Activated CD4-positive, alpha-beta T cell treated with anti-CD3 and anti-CD28 coated beads, Interleukin-2, Interleukin-4, amounts not matched to agents 100 ng/mL and 50 ng/mL, durations not matched to agents 16 hours and 8 hours (primary cell): Measurements from ENCODE around the gene TGFBR2.
"Not testable (repeated sequence)": the region's sequence is repeated elsewhere in the genome, so short reads cannot be mapped to it uniquely, and the experiment has no call there.

ENCODE experiments used
- DNase-seq: peaks from one replicate; pipeline ENCODE4 v3.0.0-alpha.2; 2020; ENCODE audit warnings: low spot score

Gene TGFBR2

DNA sequence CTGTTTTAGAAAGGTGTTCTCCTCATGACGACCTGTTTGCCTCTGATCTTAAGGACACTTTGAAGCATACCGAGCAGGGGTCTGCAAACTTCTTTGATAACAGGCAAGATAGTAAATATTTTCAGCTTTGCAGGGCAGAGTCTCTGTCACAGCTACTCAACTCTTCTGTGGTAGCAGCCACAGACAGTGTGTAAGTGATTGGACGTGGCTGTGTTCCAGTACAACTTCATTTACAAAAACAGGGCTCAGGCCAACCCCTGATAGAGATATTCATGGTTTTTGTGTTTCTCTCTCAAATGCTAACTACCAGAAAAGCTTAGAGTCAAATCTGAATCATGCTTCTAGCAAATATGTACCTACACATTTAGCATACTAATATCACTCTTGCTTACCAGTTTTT is 51.5 kb downstream of the TGFBR2 start:
- DNase-seq = peak; percentile 70

DNA sequence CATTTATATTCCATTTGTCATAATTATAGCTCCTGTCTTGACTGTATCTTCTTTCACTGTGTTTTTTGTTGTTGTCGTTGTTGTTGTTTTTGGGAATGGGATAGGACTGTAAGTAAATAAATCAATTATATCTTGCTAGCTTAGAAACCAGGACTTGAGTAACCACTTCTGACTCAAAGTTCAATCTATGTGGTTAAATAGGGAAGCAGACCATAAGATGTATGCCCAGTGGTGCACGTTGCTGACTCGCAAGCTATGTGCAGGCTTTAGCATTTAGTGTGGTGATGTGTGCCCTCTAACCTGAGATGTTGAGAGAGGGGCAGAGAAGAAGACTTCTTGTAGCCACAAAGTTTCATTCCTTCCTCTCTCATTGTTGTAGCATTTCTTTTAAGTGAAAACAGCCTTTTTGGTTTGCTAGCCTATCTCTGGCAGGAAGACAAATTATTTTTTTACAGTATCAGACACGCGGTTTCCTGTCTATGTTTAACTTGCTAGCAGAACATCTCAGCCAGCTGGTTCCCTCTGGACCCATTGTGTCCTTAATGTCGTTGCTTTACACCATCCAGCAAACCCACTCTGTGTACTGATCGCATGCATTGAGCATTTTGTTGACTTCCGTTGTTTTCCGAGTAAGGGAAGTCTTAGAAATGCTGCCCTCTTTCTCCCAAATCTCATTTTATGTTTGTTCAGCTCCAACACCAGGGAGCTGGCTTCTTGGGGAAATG is 52.1 kb downstream of the TGFBR2 start:
- DNase-seq = peak; percentile 89

DNA sequence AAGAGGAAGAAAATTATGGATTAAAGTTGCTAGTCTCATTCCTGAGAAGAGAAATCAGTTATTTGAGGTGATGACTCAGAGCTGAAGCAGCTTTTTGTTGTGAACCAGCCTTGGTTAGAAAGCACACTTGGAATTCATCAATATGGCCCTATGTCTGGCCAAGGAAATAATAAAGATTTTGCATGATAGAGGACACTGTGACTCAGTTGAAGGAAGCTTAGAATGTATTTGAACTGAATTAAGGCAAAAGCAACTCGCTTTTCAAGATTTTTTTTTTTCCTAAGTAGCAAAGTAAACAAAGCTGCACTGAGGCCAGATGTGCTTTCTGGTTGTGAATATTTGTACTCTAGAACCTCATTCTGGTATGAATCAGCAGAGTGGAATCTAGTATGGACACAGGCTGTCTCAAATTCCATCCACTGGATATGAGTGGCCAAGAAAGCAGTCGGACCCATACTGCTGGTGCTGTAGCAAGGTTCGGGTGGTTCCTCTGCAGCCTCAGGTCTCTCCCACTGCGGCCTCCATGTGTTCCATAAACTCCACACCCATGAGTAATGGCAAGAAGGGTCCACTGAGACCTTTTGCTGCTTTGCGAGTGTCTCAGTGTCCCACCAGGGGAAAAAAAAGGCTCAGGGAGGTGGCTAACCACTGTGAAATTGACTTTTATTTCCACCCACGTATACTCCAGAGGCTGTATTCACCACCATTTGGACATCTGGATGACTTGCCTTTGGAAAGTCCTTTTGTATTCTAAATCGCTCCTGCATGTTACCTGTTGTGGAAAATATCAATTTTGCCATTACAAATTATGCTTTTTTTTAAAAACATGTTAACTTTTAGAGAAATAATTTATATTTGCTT is 53.1 kb downstream of the TGFBR2 start:
- no peak for DNase-seq

DNA sequence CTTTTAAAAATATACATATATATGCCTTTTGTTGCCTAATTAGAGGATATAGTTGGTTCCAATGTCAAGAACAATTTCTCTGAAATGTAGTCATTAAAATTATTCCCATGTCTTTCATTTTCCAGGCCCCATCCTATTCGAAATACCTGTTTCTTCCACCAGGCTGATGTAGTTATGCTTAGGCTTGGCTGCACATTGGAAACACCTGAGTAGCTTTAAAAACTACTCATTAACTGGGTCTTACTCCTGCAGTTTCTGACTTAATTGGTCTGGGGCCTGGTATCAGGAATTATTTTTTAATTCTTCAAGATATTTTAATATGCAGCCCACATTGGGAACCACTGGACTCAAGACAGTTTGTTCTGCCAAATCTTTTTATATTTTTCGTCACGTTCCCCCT is 53.7 kb downstream of the TGFBR2 start:
- no peak for DNase-seq

DNA sequence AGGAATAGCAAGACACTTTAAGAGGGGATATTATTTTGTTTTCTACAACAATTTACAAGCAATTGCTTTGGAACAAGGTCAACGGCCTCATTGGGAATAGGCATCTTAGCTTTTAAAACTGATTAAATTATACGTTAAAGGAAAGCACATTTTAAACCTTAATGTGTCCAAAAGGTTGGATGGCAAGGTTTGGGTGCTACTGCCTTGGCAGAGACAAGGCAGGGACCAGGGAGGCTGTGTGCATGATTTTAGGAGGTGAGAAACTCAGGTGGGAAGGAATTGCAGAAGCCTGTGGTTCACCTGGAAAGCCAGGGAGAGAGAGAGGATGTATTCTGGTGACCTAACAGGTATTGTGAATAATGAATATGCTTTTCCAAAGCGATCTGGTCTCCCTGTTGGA is 54.3 kb downstream of the TGFBR2 start:
- no peak for DNase-seq

DNA sequence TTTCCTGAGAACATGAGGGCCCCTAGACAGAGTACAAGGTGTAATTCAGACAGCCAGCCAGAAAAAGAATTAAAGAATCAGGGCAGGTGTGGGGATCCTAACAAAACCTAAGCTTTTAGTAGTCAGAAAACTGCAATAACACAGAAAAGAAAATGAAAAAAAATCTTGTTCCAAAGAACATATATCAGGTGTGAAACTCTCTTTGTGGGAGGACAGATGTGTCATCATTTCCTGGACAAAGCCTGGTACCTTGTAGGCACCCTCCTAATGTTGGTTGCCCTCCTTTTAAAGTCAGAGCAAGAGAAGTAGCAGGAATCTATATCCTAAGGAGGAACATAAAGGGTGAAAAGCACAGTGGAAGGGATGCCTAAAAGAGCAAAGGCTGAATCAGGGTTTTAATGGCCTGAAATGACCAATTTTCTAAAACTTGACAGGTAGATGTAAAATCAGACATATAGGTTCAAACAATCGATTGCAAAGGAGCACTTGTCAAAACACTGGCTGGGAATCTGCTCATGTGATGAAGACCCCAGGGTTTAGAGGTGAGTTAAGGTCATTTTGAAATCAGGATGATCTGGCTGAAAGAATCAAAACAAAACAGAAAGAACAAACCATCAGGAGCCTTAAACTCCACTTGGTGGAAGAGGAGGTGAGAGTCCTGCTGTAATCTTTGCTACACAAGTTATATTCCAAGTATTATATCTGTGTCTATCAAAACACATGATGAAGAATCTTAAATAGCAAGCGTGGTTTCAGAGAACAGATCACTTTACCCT is 54.9 kb downstream of the TGFBR2 start:
- peak; percentile 65 for DNase-seq

DNA sequence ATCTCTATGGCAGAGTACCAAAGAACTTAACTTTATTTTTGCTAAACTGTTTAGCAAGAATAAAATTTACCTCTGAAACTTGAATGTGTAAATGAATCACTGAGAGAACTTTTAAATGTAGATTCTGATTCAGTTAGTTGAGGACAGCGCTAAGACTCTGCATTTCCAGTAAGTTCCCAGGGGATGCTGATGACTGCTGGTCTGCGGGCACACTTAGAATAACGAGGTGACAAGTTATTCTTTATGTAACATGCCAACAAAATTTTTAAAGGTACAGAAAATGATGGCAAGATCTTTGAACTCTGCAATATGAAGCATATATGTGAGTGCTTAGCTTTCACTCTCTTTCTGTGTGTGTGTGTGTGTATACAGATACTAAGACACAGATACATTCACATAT is 56.4 kb downstream of the TGFBR2 start:
- DNase-seq = no peak

DNA sequence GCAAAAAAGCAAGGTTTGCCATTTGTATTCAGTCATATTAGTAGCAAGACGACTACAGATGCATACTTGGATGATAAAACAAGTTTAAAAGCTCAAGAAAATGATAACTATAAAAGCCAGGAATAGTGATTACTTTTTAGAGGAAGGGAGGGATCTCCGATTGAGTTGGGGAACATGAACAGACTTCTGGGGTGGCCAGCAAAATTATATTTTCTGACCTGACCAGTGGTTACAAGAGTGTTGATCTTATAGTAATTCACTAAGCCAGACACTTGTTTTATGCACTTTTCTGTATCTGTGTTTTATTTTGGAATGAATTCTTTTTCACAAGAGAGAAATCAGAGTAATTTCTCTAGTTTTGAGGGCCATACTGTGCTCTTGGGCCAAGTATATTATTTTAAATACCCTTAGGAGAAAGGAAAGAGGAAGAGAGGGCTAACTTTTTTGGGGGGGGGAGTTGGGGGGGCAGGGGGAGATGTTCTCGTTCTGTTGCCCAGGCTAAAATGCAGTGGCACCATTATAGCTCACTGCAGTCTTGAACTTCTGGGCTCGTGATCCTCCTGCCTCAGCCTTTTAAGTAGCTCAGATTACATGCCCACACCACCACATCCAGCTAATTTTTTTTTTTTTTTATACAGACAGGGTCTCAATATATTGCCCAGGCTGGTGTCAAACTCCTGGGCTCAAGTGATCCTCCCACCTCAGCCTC is 57.3 kb downstream of the TGFBR2 start:
- no peak for DNase-seq

DNA sequence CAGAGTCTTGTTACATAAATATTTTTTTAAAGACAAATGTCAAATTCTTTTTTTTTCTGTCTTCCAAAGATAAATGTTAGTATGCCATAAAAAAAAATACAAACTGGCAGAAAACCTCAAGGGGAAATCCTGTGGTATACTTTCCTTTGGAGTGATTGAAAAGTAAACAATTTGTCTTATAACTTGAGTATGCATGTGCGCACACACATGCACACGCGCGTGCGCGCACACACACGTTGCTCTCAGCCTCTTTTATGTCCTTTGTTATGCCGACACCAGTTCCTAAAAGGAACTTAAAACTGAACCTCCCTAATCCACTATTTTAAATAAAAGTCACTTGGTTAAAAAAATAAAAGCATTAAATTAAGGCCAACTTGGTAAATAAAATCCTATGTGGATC is 58.1 kb downstream of the TGFBR2 start:
- no peak for DNase-seq

DNA sequence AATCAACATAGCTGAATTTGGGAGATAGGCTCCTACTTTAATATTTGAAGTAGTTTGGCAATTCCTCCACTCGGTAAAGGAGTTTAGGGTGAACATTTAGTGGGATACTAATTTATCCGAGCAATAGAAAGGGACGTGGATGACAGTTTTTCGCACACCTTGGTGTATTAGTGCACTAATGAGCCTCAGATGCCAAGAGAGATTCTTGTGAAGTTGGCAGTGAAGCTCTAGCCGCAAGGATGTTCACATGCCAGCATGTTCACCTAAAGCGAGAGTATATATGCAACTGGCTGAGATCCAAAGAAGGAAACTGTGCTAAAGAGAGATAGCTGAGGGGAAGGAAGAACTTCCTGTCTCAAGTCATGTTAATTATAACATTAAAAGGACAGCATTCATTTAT is 58.5 kb downstream of the TGFBR2 start:
- peak; percentile 65 for DNase-seq

DNA sequence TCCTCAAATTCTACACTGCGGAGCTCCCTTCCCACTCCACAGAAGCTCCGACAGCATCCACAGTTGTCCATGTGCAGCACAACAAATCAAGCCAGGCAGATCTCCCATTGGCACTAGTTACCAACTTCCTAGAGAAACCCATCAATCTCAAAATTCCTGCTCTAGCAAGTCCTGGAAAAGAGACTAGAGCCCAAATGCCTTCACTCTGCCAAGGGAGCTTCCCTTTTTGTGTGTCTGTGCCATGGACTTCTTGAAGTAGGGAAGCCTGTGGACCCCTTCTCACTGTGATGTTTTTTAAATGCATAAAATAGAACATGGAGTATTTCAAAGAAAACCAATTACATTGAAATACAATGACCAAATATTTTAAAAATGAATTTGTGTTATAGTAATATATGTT is 59.1 kb downstream of the TGFBR2 start:
- no peak for DNase-seq

DNA sequence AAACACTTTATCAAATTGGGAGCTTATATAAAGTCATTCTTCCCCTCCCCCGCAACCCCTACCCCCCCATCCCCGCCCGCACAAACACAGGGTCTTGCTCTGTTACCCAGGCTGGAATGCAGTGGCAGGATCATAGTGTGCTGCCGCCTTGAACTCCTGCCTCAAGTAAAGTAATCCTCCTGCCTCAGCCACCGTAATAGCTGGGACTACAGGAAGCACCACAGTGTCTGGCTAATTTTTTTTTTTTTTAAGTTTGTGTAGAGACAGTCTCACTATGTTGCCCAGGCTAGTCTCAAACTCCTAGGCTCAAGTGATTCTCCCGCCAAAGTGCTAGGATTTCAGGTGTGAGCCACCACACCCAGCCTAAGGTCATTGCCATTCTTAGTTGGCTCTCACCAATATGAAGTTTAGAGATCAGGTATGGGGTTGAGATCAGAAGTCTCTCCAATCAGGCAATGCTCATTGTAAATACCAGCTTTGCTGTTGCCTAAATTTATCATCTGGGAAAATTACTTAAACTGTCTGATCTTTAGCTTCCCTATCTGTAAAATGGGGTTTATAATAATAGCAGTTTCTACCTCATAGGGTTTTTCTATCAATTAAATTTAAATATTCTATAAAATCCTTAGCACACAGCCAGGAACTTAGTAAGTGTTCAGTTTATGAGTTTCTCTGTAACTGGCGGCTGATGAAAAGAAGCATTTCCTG is 60.3 kb downstream of the TGFBR2 start:
- DNase-seq = no peak

DNA sequence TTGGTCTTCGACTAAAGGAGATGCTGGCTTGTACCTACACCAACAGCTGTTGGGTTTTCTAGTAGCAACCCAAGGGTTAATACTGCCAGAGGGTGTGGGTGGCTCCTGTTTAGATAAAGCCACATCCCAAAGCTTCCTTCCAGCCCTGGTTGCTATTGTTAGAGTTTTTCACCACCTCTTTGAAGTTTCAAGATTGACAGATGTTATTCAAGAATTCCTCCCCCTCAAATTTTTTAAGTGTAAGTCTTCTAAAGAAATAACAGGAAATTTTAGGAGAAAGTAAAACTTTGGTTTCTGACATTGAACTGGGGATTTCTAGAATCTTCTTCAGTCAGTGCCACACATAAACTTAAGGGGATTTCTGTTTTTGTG is 60.9 kb downstream of the TGFBR2 start:
- peak; percentile 55 for DNase-seq

DNA sequence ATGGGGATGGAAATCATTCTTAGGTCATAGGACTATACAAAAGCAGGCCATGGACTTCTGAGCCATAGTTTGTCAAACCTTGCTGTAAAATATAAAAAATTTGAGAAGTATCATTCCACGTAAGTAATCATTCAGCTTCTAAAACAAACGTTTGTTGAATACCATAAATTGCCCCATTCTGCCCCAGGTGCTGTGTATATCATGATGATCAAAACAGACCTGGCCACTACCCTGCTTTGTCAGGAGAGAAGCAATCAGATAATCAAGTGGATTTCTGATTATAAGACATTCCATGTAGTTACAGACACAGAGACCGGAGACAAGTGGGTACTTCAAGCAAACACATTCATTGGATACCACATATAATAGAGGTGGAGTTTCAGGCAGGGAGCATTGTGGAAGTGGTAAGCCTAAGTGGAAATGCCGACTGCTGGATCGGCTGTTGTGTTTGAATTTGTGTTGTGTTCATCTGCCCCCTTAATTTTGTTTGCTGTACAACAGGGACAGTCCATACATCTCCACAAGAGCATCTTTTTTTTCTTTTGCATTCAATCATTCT is 61.7 kb downstream of the TGFBR2 start:
- DNase-seq = no peak

DNA sequence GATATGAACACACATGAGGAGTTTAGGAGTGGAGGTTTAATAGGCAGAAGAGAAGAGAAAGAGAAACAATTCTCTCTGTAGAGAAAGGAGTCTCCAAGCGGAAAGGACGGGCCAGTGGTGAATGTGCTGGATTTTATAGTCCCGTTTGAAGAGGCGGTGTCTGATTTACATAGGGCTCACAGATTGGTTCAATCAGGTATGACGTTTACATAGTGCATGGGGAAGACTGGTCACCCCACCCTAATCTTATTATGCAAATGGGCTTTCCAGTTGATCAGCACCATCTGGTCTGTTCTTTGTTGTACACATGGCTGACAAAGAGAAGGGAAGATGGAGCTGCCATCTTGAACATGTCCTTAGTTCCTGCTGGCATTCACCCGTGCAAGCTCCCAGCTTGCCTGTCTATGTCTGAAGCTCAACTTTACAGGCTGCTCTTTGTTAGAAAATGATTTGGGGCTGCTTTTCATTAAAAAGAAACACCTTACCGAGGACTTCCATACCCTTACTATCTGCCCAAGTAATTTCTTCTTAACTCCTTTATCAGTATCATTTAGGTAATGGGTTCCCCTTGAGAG is 63.0 kb downstream of the TGFBR2 start:
- not testable (repeated sequence) for DNase-seq

DNA sequence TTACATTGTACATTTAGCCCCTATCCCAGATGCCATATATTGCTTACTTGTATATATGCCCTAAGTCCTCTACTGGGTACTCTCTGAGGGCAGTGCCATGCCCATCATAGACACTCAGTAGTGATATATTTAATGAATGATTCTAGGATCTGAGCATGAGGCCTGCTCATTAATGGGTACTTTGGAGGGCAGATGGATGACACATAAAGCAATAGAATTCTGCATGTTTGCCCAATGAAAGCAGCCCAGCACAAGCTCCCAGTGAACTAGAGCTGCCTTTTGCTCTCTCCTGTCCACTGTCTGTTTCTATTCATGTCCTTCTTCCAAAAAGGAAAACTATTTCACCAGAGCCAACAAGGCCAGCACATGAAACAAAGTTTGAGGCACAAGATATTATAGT is 63.9 kb downstream of the TGFBR2 start:
- DNase-seq = no peak

DNA sequence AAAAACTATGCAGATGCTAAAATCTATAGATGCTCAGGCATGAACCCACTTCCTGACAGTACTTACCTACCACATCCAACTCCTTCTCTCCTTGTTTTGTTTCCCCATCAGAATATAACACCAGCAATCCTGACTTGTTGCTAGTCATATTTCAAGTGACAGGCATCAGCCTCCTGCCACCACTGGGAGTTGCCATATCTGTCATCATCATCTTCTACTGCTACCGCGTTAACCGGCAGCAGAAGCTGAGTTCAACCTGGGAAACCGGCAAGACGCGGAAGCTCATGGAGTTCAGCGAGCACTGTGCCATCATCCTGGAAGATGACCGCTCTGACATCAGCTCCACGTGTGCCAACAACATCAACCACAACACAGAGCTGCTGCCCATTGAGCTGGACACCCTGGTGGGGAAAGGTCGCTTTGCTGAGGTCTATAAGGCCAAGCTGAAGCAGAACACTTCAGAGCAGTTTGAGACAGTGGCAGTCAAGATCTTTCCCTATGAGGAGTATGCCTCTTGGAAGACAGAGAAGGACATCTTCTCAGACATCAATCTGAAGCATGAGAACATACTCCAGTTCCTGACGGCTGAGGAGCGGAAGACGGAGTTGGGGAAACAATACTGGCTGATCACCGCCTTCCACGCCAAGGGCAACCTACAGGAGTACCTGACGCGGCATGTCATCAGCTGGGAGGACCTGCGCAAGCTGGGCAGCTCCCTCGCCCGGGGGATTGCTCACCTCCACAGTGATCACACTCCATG is 65.3 kb downstream of the TGFBR2 start:
- DNase-seq = no peak

DNA sequence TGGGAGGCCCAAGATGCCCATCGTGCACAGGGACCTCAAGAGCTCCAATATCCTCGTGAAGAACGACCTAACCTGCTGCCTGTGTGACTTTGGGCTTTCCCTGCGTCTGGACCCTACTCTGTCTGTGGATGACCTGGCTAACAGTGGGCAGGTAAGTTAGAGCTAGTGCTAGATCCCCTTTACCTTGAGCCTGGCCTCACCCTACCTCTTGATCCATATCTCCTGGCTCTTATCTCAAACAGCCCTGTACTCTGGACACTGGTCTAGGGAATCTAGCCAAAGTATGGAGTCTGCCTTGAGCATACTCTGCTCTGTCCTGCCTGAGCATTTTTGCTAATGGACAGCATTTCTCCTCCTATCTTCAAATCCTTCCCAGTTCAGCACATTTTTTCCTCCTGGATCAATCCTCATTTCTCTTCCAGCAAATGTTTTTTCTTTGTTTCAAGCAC is 65.9 kb downstream of the TGFBR2 start:
- no peak for DNase-seq

DNA sequence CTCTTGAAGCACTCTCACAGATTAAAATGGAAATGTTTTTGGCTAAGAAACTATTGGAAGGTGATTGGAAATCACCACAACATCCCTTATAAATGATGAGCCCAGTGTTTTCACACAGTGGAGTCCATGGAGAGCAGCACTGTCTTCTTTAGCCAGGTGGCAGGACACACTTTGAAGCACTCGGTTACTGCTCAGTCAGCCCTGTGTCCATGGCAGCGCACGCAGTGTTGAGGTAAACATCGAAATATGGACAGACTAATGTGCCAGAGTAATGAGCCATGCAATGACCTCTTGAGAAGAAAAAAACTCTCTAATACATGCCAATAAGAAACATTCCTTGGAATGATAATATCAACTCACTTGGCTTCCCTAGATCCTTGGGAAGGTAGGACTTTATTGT is 66.6 kb downstream of the TGFBR2 start:
- no peak for DNase-seq
